HL-60 (cell line): ENCODE data around the gene GRIK1.

Experiments used
- DNase-seq, 2 experiments: peaks; one replicate each; pipeline ENCODE4 v3.0.0-alpha.2; 2010 to 2020; ENCODE audit warnings: low read depth in 1 of 2, low spot score in 1 of 2
- H3K27ac ChIP-seq: fragments of 250-450 bp; sonication (Bioruptor Pico); replicated peaks from 2 replicates; pipeline ENCODE4 v1.5.1; 2020; ENCODE audit warnings: mild to moderate bottlenecking, moderate library complexity
- H3K27me3 ChIP-seq: fragments of 250-450 bp; sonication (Bioruptor Pico); 2 replicates; pipeline ENCODE4 v1.5.1; 2021; ENCODE audit warnings: mild to moderate bottlenecking, moderate library complexity; ENCODE audit not compliant: insufficient read depth, poor library complexity, severe bottlenecking
- H3K4me3 ChIP-seq: replicated peaks from 2 replicates; pipeline ENCODE4 v1.5.1; 2011; ENCODE audit warnings: mild to moderate bottlenecking, control low read depth, low read length; ENCODE audit not compliant: insufficient read depth
- CTCF ChIP-seq: IDR thresholded peaks from one replicate; pipeline ENCODE4 v1.5.1; 2011; ENCODE audit warnings: low read length, control low read depth, inconsistent platforms; ENCODE audit not compliant: insufficient read depth
- GABPA ChIP-seq: IDR thresholded peaks from 2 replicates; pipeline ENCODE4 v1.6.1; 2012; ENCODE audit warnings: low read depth
- POLR2AphosphoS5 ChIP-seq: IDR thresholded peaks from 2 replicates; pipeline ENCODE4 v1.6.1; 2012; ENCODE audit warnings: low read depth
- REST ChIP-seq: IDR thresholded peaks from 2 replicates; pipeline ENCODE4 v1.6.1; 2012; ENCODE audit warnings: low read depth; ENCODE audit not compliant: insufficient replicate concordance
- SPI1 ChIP-seq: IDR thresholded peaks from 2 replicates; pipeline ENCODE4 v1.6.1; 2012; ENCODE audit warnings: low read depth, mild to moderate bottlenecking, borderline replicate concordance

The GRIK1 gene

GRCh38 chr21:29798840-29799239 lies 141.0 kb downstream of the GRIK1 start:
- no peak for DNase-seq
- Histone ChIP-seq H3K27ac (no peak overlapping the region), H3K4me3 (no peak overlapping the region), H3K27me3 (no peaks in the 10 kb centered on the region)
- TF ChIP-seq SPI1 (no peak), REST (no peak), CTCF (no peak), GABPA (no peak), POLR2AphosphoS5 (no peak)

GRCh38 chr21:29797155-29797554 lies 142.6 kb downstream of the GRIK1 start:
- no peak for TF ChIP-seq GABPA
- TF ChIP-seq POLR2AphosphoS5 = no peak
- TF ChIP-seq REST = no peak
- TF ChIP-seq SPI1 = no peak
- TF ChIP-seq CTCF = no peak
- H3K27me3 ChIP-seq = no peaks in the 10 kb centered on the region
- no peak overlapping the region for H3K27ac ChIP-seq
- no peak for DNase-seq
- no peak overlapping the region for H3K4me3 ChIP-seq

- H3K27me3 ChIP-seq = no peaks in the 10 kb centered on the region
- H3K4me3 ChIP-seq = no peak overlapping the region
- DNase-seq = no peak
- H3K27ac ChIP-seq = no peak overlapping the region
- no peak for TF ChIP-seq CTCF
- no peak for TF ChIP-seq POLR2AphosphoS5
- no peak for TF ChIP-seq REST
- no peak for TF ChIP-seq SPI1
- TF ChIP-seq GABPA = no peak
These were observed 146.1 kb downstream of the GRIK1 start for GRCh38 chr21:29793712-29794111.
